ENCODE results near the gene OSBP2. TPM values are rescaled to one million over a fixed set of nuclear protein-coding genes. Genes with fewer than 3 reads are reported as not detected.

Gene OSBP2
- total and polyA plus RNA-seq, 10 of the 15 experiments (the other 5 are each of a cell fraction or from before 2014, with no cell fraction given), result 0.11 to 7.7 (median 3.6) TPM

DNA sequence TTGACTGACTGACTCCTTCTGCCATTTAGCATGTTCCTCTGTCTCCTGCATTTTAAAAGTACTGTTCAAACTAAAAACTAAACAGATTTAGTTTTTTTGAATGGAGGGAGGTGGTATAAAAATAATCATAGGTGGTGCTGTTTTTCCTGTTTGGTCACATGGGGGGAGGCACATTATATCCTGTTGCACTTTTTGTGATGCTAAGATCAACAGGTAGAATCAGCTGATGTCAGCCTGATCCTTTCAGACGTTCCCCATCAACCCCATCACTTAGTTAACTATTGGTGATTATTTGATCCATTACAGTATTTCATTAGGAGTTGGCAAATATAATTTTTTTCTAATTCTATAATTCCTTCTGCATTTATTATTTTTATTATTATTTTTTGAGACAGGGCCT, 5.1 kb upstream of the OSBP2 start:
- ChIA-PET SMC1A (ENCODE audit: uncharacterized antibody, unreplicated experiment) (no interaction called here), RAD21 (ENCODE audit: unreplicated experiment) (no interaction called here), POLR2A (no interaction called here), CTCF (no interaction called here)
- intact Hi-C loops (cut with micrococcal nuclease; ENCODE audit: unreplicated experiment), result no loop called here
- in situ Hi-C loops (cut with MboI), result no loop called here
- ATAC-seq (no peak), FAIRE-seq (no peak), DNase-seq (ENCODE audit: low read depth, low spot score) (no peak)
- no peaks in the 10 kb centered on the region for H3K36me3 ChIP-seq (ENCODE audit: control insufficient read depth in 2 of 2, insufficient read depth in 2 of 2, low read length in 1 of 2)
- no peaks in the 10 kb centered on the region for H3K9me3 ChIP-seq (replicated peaks; ENCODE audit: control insufficient read depth, insufficient read depth, low read length)
- no peaks in the 10 kb centered on the region for H3K27me3 ChIP-seq (replicated peaks in 1 of 2; ENCODE audit: control insufficient read depth in 2 of 2, insufficient read depth in 2 of 2, low read length in 1 of 2)
- H3K4me2 ChIP-seq (ENCODE audit: control insufficient read depth, insufficient read depth), result no peak overlapping the region
- H2AFZ ChIP-seq (ENCODE audit: control insufficient read depth, low read depth, low read length), result no peak overlapping the region
- H3K27ac ChIP-seq (ENCODE audit: control insufficient read depth, insufficient read depth), result no peak overlapping the region
- TF ChIP-seq, protein P1, sequence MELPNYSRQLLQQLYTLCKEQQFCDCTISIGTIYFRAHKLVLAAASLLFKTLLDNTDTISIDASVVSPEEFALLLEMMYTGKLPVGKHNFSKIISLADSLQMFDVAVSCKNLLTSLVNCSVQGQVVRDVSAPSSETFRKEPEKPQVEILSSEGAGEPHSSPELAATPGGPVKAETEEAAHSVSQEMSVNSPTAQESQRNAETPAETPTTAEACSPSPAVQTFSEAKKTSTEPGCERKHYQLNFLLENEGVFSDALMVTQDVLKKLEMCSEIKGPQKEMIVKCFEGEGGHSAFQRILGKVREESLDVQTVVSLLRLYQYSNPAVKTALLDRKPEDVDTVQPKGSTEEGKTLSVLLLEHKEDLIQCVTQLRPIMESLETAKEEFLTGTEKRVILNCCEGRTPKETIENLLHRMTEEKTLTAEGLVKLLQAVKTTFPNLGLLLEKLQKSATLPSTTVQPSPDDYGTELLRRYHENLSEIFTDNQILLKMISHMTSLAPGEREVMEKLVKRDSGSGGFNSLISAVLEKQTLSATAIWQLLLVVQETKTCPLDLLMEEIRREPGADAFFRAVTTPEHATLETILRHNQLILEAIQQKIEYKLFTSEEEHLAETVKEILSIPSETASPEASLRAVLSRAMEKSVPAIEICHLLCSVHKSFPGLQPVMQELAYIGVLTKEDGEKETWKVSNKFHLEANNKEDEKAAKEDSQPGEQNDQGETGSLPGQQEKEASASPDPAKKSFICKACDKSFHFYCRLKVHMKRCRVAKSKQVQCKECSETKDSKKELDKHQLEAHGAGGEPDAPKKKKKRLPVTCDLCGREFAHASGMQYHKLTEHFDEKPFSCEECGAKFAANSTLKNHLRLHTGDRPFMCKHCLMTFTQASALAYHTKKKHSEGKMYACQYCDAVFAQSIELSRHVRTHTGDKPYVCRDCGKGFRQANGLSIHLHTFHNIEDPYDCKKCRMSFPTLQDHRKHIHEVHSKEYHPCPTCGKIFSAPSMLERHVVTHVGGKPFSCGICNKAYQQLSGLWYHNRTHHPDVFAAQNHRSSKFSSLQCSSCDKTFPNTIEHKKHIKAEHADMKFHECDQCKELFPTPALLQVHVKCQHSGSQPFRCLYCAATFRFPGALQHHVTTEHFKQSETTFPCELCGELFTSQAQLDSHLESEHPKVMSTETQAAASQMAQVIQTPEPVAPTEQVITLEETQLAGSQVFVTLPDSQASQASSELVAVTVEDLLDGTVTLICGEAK (IDR thresholded peaks at IDR 0.05; ENCODE audit: borderline replicate concordance), result no peak
- TF ChIP-seq SMARCA5 (IDR thresholded peaks at IDR 0.05), result no peak
- H3K79me2 ChIP-seq (ENCODE audit: control insufficient read depth, insufficient read depth, low read length), result no peaks in the 10 kb centered on the region
- no peaks in the 10 kb centered on the region; the same call in 1 of the 2 replicates for H3K4me1 ChIP-seq (ENCODE audit: control insufficient read depth, insufficient read depth, low read length)
- no peak overlapping the region for H3K4me3 ChIP-seq
- BruUV-seq (replicated peaks), result no TSS peak
- H3K9ac ChIP-seq (ENCODE audit: control insufficient read depth, insufficient read depth, low read length), result no peak overlapping the region
- 42% methylated on average over 1 of the region's 1 CpG for WGBS (ENCODE audit: insufficient coverage, insufficient replicate concordance, low lambda C conversion rate, missing lambda C conversion rate)
- H4K20me1 ChIP-seq (ENCODE audit: control insufficient read depth, insufficient read depth), result no peaks in the 10 kb centered on the region

DNA sequence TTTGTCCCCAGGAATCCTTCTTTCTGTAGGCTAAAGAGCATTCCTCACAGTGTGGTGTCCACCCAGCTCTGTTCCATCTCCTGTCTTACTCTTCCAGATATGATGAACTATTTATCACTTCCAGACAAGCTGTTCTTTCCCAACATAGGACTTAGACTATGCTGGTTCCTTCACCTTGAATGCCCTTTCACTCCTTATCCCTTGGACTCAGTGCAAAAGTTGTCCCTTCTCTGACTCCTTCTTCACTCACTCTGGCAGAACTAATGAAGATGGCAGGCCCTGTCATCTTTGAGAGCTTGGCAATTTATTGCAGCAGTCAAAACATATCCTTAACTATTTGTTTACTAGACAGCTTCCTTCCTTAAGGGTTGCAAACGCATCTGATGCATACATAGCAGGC, 3.5 kb upstream of the OSBP2 start:
- no peak for ATAC-seq
- H3K4me1 ChIP-seq (ENCODE audit: control insufficient read depth, insufficient read depth, low read length), result no peaks in the 10 kb centered on the region; the same call in 1 of the 2 replicates
- H3K4me3 ChIP-seq, result no peak overlapping the region
- H4K20me1 ChIP-seq (ENCODE audit: control insufficient read depth, insufficient read depth), result no peaks in the 10 kb centered on the region
- ChIA-PET POLR2A (no interaction called here), RAD21 (ENCODE audit: unreplicated experiment) (no interaction called here), CTCF (interaction anchor here (0.6 to 1.0 kb wide), 2 partner anchors 52 to 64 kb away, joined by 3 read pairs; no protein-coding TSS in a partner anchor), SMC1A (ENCODE audit: uncharacterized antibody, unreplicated experiment) (interaction anchor here (1.7 kb wide), 1 partner anchor 28 kb away, joined by 4 read pairs; no protein-coding TSS in a partner anchor)
- H3K9me3 ChIP-seq (replicated peaks; ENCODE audit: control insufficient read depth, insufficient read depth, low read length), result no peaks in the 10 kb centered on the region
- H3K27ac ChIP-seq (ENCODE audit: control insufficient read depth, insufficient read depth), result no peak overlapping the region
- H3K79me2 ChIP-seq (ENCODE audit: control insufficient read depth, insufficient read depth, low read length), result no peaks in the 10 kb centered on the region
- intact Hi-C loops (cut with micrococcal nuclease; ENCODE audit: unreplicated experiment), result no loop called here
- FAIRE-seq, result no peak
- 67% methylated on average over 1 of the region's 1 CpG for WGBS (ENCODE audit: insufficient coverage, insufficient replicate concordance, low lambda C conversion rate, missing lambda C conversion rate)
- no peak overlapping the region for H3K9ac ChIP-seq (ENCODE audit: control insufficient read depth, insufficient read depth, low read length)
- no peak overlapping the region for H3K4me2 ChIP-seq (ENCODE audit: control insufficient read depth, insufficient read depth)
- DNase-seq (ENCODE audit: low read depth, low spot score), result no peak
- in situ Hi-C loops (cut with MboI), result no loop called here
- H3K36me3 ChIP-seq (ENCODE audit: control insufficient read depth in 2 of 2, insufficient read depth in 2 of 2, low read length in 1 of 2), result no peaks in the 10 kb centered on the region
- no TSS peak for BruUV-seq (replicated peaks)
- no peaks in the 10 kb centered on the region; a peak in 1 of 4 replicates for H3K27me3 ChIP-seq (replicated peaks in 1 of 2; ENCODE audit: control insufficient read depth in 2 of 2, insufficient read depth in 2 of 2, low read length in 1 of 2)
- H2AFZ ChIP-seq (ENCODE audit: control insufficient read depth, low read depth, low read length), result no peak overlapping the region
- no peak for TF ChIP-seq SMAD5 (IDR thresholded peaks at IDR 0.05; ENCODE audit: low read depth)
- no peak for TF ChIP-seq POU2F2 (IDR thresholded peaks at IDR 0.05; ENCODE audit: borderline replicate concordance, low read depth, low read length)
- TF ChIP-seq, protein P2, sequence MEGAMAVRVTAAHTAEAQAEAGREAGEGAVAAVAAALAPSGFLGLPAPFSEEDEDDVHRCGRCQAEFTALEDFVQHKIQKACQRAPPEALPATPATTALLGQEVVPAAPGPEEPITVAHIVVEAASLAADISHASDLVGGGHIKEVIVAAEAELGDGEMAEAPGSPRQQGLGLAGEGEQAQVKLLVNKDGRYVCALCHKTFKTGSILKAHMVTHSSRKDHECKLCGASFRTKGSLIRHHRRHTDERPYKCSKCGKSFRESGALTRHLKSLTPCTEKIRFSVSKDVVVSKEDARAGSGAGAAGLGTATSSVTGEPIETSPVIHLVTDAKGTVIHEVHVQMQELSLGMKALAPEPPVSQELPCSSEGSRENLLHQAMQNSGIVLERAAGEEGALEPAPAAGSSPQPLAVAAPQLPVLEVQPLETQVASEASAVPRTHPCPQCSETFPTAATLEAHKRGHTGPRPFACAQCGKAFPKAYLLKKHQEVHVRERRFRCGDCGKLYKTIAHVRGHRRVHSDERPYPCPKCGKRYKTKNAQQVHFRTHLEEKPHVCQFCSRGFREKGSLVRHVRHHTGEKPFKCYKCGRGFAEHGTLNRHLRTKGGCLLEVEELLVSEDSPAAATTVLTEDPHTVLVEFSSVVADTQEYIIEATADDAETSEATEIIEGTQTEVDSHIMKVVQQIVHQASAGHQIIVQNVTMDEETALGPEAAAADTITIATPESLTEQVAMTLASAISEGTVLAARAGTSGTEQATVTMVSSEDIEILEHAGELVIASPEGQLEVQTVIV (IDR thresholded peaks at IDR 0.05; ENCODE audit: borderline replicate concordance, partially characterized antibody), result no peak
- TF ChIP-seq, protein P3, sequence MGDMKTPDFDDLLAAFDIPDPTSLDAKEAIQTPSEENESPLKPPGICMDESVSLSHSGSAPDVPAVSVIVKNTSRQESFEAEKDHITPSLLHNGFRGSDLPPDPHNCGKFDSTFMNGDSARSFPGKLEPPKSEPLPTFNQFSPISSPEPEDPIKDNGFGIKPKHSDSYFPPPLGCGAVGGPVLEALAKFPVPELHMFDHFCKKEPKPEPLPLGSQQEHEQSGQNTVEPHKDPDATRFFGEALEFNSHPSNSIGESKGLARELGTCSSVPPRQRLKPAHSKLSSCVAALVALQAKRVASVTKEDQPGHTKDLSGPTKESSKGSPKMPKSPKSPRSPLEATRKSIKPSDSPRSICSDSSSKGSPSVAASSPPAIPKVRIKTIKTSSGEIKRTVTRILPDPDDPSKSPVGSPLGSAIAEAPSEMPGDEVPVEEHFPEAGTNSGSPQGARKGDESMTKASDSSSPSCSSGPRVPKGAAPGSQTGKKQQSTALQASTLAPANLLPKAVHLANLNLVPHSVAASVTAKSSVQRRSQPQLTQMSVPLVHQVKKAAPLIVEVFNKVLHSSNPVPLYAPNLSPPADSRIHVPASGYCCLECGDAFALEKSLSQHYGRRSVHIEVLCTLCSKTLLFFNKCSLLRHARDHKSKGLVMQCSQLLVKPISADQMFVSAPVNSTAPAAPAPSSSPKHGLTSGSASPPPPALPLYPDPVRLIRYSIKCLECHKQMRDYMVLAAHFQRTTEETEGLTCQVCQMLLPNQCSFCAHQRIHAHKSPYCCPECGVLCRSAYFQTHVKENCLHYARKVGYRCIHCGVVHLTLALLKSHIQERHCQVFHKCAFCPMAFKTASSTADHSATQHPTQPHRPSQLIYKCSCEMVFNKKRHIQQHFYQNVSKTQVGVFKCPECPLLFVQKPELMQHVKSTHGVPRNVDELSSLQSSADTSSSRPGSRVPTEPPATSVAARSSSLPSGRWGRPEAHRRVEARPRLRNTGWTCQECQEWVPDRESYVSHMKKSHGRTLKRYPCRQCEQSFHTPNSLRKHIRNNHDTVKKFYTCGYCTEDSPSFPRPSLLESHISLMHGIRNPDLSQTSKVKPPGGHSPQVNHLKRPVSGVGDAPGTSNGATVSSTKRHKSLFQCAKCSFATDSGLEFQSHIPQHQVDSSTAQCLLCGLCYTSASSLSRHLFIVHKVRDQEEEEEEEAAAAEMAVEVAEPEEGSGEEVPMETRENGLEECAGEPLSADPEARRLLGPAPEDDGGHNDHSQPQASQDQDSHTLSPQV (IDR thresholded peaks at IDR 0.05), result no peak
